Left ventricle myocardium inferior (tissue), 1 donor: Measurements from ENCODE around the gene SHC2. TPM values are rescaled to one million over a fixed set of nuclear protein-coding genes. Genes with fewer than 3 reads are reported as not detected.
"Not testable (repeated sequence)": the region's sequence is repeated elsewhere in the genome, so short reads cannot be mapped to it uniquely, and the experiment has no call there.

Experiments used
- DNase-seq: peaks from one replicate; pipeline ENCODE4 v3.0.0-alpha.2; 2020
- H3K27ac ChIP-seq: fragments of 200-600 bp; replicated peaks from 2 replicates; pipeline ENCODE4 v1.8.0; 2021
- H3K27me3 ChIP-seq: fragments of 200-600 bp; 2 replicates; pipeline ENCODE4 v1.8.0; 2021; ENCODE audit warnings: low read depth
- H3K36me3 ChIP-seq: fragments of 200-600 bp; 2 replicates; pipeline ENCODE4 v1.8.0; 2021
- H3K4me1 ChIP-seq: fragments of 200-600 bp; 2 replicates; pipeline ENCODE4 v1.8.0; 2021
- H3K4me3 ChIP-seq: fragments of 200-600 bp; 2 replicates; pipeline ENCODE4 v1.8.0; 2021; ENCODE audit warnings: mild to moderate bottlenecking, moderate library complexity
- H3K9me3 ChIP-seq: fragments of 200-600 bp; replicated peaks from 2 replicates; pipeline ENCODE4 v1.8.0; 2021
- CTCF ChIP-seq: fragments of 200-600 bp; IDR thresholded peaks from 2 replicates; pipeline ENCODE4 v1.8.0; 2021; ENCODE audit warnings: antibody characterized with exemption, mild to moderate bottlenecking, borderline replicate concordance
- intact Hi-C: fragments of 100-400 bp; cut with micrococcal nuclease; formaldehyde crosslinking; loops from one replicate; pipeline ENCODE4 v1.11.0; 2022
- total RNA-seq: library from RNA; stranded (reverse); fragmentation: NEBNext Ultra II Directional; extraction: Animal tissue kit (Norgen Biotek cat#: 25700); gene quantifications from one replicate; pipeline ENCODE4 v1.2.1, GENCODE V29; 2021
- donor health status: DM: no; HTN: yes; CAD: no; lungs with severe emphysema.

The SHC2 gene
- total RNA-seq, 1 donor from 2014 or later, result 11.3 TPM

GRCh38 chr19:430701-431100, 30.1 kb downstream of the SHC2 start:
- Histone ChIP-seq H3K36me3 (peaks cover 29% of the 10 kb centered on the region), H3K27me3 (no peaks in the 10 kb centered on the region), H3K4me3 (no peak overlapping the region), H3K27ac (no peak overlapping the region), H3K4me1 (peaks cover 7% of the 10 kb centered on the region), H3K9me3 (no peaks in the 10 kb centered on the region)
- no peak for TF ChIP-seq CTCF
- no peak for DNase-seq
- intact Hi-C loops, result no loop called here

- intact Hi-C loops, result no loop called here
- peaks cover 17% of the 10 kb centered on the region for H3K36me3 ChIP-seq
- no peak overlapping the region for H3K4me3 ChIP-seq
- peaks cover 20% of the 10 kb centered on the region for H3K4me1 ChIP-seq
- H3K9me3 ChIP-seq, result no peaks in the 10 kb centered on the region
- no peak for TF ChIP-seq CTCF
- H3K27me3 ChIP-seq, result no peaks in the 10 kb centered on the region
- no peak for DNase-seq
- H3K27ac ChIP-seq, result no peak overlapping the region
These were observed 32.7 kb downstream of the SHC2 start for GRCh38 chr19:428149-428548.

GRCh38 chr19:427675-428074, 33.2 kb downstream of the SHC2 start:
- intact Hi-C loops, H3K27me3 ChIP-seq, DNase-seq, H3K9me3 ChIP-seq, H3K27ac ChIP-seq, H3K4me3 ChIP-seq: not testable (repeated sequence)
- Histone ChIP-seq H3K4me1 (peaks cover 20% of the 10 kb centered on the region), H3K36me3 (peaks cover 18% of the 10 kb centered on the region)

GRCh38 chr19:426725-427445, 33.9 kb downstream of the SHC2 start:
- peaks cover 26% of the 10 kb centered on the region for H3K36me3 ChIP-seq
- H3K27me3 ChIP-seq, result no peaks in the 10 kb centered on the region
- H3K4me3 ChIP-seq, result no peak overlapping the region
- intact Hi-C loops, result no loop called here
- H3K27ac ChIP-seq, result no peak overlapping the region
- no peak for TF ChIP-seq CTCF
- no peak for DNase-seq
- H3K4me1 ChIP-seq, result peaks cover 20% of the 10 kb centered on the region
- H3K9me3 ChIP-seq, result no peaks in the 10 kb centered on the region

- H3K9me3 ChIP-seq, result no peaks in the 10 kb centered on the region
- TF ChIP-seq CTCF, result no peak
- peaks cover 22% of the 10 kb centered on the region for H3K36me3 ChIP-seq
- H3K27ac ChIP-seq, result no peak overlapping the region
- no peak overlapping the region for H3K4me3 ChIP-seq
- H3K27me3 ChIP-seq, result no peaks in the 10 kb centered on the region
- no peak for DNase-seq
- intact Hi-C loops, result no loop called here
- H3K4me1 ChIP-seq, result peaks cover 25% of the 10 kb centered on the region
These were observed 35.8 kb downstream of the SHC2 start for GRCh38 chr19:425056-425455.

GRCh38 chr19:424546-424945, 36.3 kb downstream of the SHC2 start:
- H3K9me3 ChIP-seq, result no peaks in the 10 kb centered on the region
- H3K36me3 ChIP-seq, result peaks cover 22% of the 10 kb centered on the region
- no peak overlapping the region for H3K4me3 ChIP-seq
- TF ChIP-seq CTCF, result no peak
- H3K27ac ChIP-seq, result no peak overlapping the region
- no peaks in the 10 kb centered on the region for H3K27me3 ChIP-seq
- DNase-seq, result no peak
- intact Hi-C loops, result no loop called here
- H3K4me1 ChIP-seq, result peaks cover 30% of the 10 kb centered on the region
